PC-3 (cell line): ENCODE measurements around the gene TNFRSF4. TPM values are rescaled to one million over a fixed set of nuclear protein-coding genes. Genes with fewer than 3 reads are reported as not detected.

Source experiments
- ATAC-seq: fragments of 200-7000 bp; cut with Tn5 transposase; 2 replicates; pipeline ENCODE4 v1.9.1; 2020; ENCODE audit warnings: mild to moderate bottlenecking, moderate library complexity
- BruUV-seq: library from RNA; stranded (reverse); fragments of 400-500 nt; replicated peaks from 2 replicates; lab custom pipeline; 2021; lab: Mats Ljungman, UMichigan
- CTCF ChIA-PET: fragments of 300-600 bp; sonication (Branson Sonifier 250); formaldehyde crosslinking; loops from one replicate; lab custom pipeline; 2022; ENCODE audit warnings: antibody characterized with exemption; lab: Charles Lee
- POLR2A ChIA-PET: fragments of 300-600 bp; sonication (Branson Sonifier 250); formaldehyde crosslinking; loops from one replicate; lab custom pipeline; 2022; ENCODE audit warnings: antibody characterized with exemption; ENCODE audit not compliant: unreplicated experiment; lab: Charles Lee
- DNase-seq: peaks from one replicate; pipeline ENCODE4 v3.0.0-alpha.2; 2015
- H2AFZ ChIP-seq: fragments of 300-600 bp; sonication (generic); 2 replicates; pipeline ENCODE4 v1.6.0; 2016; ENCODE audit warnings: antibody characterized with exemption, low read length
- H3F3A ChIP-seq: fragments of 300-600 bp; sonication (generic); one replicate; pipeline ENCODE4 v1.6.0; 2017; ENCODE audit warnings: antibody characterized with exemption, low read length, control low read depth, mild to moderate bottlenecking; ENCODE audit not compliant: unreplicated experiment
- H3K27ac ChIP-seq: fragments of 300-600 bp; sonication (generic); 2 replicates; pipeline ENCODE4 v1.5.1; 2016; ENCODE audit warnings: mild to moderate bottlenecking, low read length
- H3K27me3 ChIP-seq: fragments of 300-600 bp; sonication (generic); 2 replicates; pipeline ENCODE4 v1.6.1; 2016; ENCODE audit warnings: low read length, mixed read lengths
- H3K36me3 ChIP-seq: fragments of 300-600 bp; sonication (generic); 2 replicates; pipeline ENCODE4 v1.6.1; 2016; ENCODE audit warnings: low read depth, mixed run types, low read length, mixed read lengths
- H3K4me1 ChIP-seq: fragments of 300-600 bp; sonication (generic); 2 replicates; pipeline ENCODE4 v1.5.1; 2016; ENCODE audit warnings: low read length; ENCODE audit not compliant: insufficient read depth
- H3K4me2 ChIP-seq: fragments of 300-600 bp; sonication (generic); 2 replicates; pipeline ENCODE4 v1.6.0; 2016; ENCODE audit warnings: low read length
- H3K4me3 ChIP-seq: fragments of 300-600 bp; sonication (generic); 2 replicates; pipeline ENCODE4 v1.5.1; 2016; ENCODE audit warnings: mild to moderate bottlenecking, low read length, mixed read lengths
- H3K79me2 ChIP-seq: fragments of 300-600 bp; sonication (generic); 2 replicates; pipeline ENCODE4 v1.6.1; 2017; ENCODE audit warnings: low read length, mixed read lengths
- H3K9ac ChIP-seq: fragments of 300-600 bp; sonication (generic); 2 replicates; pipeline ENCODE4 v1.6.0; 2016; ENCODE audit warnings: mild to moderate bottlenecking, low read length
- H3K9me2 ChIP-seq: fragments of 300-600 bp; sonication (generic); replicated peaks from 2 replicates; pipeline ENCODE4 v1.6.1; 2016; ENCODE audit warnings: mixed run types, low read length, mixed read lengths
- H3K9me3 ChIP-seq: fragments of 300-600 bp; sonication (generic); 2 replicates; pipeline ENCODE4 v1.6.1; 2016; ENCODE audit warnings: low read length, mixed read lengths
- H4K20me1 ChIP-seq: fragments of 300-600 bp; sonication (generic); 2 replicates; pipeline ENCODE4 v1.6.1; 2016; ENCODE audit warnings: low read length, mixed read lengths
- EZH2 ChIP-seq: fragments of 300-600 bp; sonication (generic); IDR thresholded peaks from one replicate; pipeline ENCODE4 v1.6.1; 2017; ENCODE audit warnings: antibody characterized with exemption, mild to moderate bottlenecking, low read length; ENCODE audit not compliant: unreplicated experiment
- EZH2phosphoT487 ChIP-seq: fragments of 300-600 bp; sonication (generic); IDR thresholded peaks from 2 replicates; pipeline ENCODE4 v1.6.1; 2018; ENCODE audit warnings: mild to moderate bottlenecking, antibody characterized with exemption, low read length, borderline replicate concordance
- intact Hi-C: fragments of 100-400 bp; cut with micrococcal nuclease; formaldehyde crosslinking; loops from 2 replicates; pipeline ENCODE4 v1.9.0; 2023
- total RNA-seq: library from RNA; depleted of rRNA; stranded (reverse); fragments of >200 nt; gene quantifications from 2 replicates; pipeline ENCODE4 v1.2.3, GENCODE V29; 2014
- TF ChIP-seq, protein P1 (sequence below): fragments of 300-600 bp; sonication (generic); conservative IDR thresholded peaks from 2 replicates; pipeline ENCODE4 v1.5.1; 2017; ENCODE audit warnings: antibody characterized with exemption, low read depth, mild to moderate bottlenecking, low read length

TNFRSF4 gene
- total RNA-seq, 1 experiment from 2014 or later = 0.11 TPM

DNA sequence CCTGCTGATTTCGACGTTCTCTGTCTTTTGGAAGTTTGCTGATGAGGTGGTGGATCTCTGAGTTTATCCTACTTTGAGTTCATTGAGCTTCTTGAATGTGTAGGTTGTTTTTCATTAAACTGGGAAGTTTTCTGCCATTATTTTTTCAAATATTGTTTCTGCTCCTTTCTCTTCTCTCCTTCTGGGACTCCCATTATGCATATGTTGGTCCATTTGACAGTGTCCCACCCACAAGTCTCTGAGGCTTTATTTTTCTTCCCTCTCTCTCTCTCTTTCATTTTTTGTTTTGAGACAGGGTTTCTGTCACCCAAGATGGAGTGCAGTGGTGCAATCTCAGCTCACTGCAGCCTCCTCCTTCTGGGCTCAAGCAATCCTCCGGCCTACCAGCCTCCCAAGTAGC, 19.2 kb downstream of the TNFRSF4 start:
- H3K27ac ChIP-seq = no peak overlapping the region
- no peak overlapping the region for H3K4me3 ChIP-seq
- H3K9me2 ChIP-seq = no peaks in the 10 kb centered on the region
- intact Hi-C loops = no loop called here
- no peaks in the 10 kb centered on the region for H4K20me1 ChIP-seq
- no peaks in the 10 kb centered on the region for H3K4me1 ChIP-seq
- no peak overlapping the region for H3K9ac ChIP-seq
- DNase-seq (no peak), ATAC-seq (no peak)
- no peak overlapping the region for H2AFZ ChIP-seq
- no peaks in the 10 kb centered on the region for H3K27me3 ChIP-seq
- H3K79me2 ChIP-seq = no peaks in the 10 kb centered on the region
- no peaks in the 10 kb centered on the region for H3F3A ChIP-seq
- H3K4me2 ChIP-seq = no peak overlapping the region
- POLR2A ChIA-PET = no interaction called here
- H3K9me3 ChIP-seq = no peaks in the 10 kb centered on the region
- CTCF ChIA-PET = no interaction called here
- 0 out of 2 replicates have a peak, but pooled peaks cover 5% of the 10 kb centered on the region for H3K36me3 ChIP-seq
- BruUV-seq = no TSS peak
- TF ChIP-seq EZH2phosphoT487 (no peak), EZH2 (no peak)
- TF ChIP-seq, protein P1, sequence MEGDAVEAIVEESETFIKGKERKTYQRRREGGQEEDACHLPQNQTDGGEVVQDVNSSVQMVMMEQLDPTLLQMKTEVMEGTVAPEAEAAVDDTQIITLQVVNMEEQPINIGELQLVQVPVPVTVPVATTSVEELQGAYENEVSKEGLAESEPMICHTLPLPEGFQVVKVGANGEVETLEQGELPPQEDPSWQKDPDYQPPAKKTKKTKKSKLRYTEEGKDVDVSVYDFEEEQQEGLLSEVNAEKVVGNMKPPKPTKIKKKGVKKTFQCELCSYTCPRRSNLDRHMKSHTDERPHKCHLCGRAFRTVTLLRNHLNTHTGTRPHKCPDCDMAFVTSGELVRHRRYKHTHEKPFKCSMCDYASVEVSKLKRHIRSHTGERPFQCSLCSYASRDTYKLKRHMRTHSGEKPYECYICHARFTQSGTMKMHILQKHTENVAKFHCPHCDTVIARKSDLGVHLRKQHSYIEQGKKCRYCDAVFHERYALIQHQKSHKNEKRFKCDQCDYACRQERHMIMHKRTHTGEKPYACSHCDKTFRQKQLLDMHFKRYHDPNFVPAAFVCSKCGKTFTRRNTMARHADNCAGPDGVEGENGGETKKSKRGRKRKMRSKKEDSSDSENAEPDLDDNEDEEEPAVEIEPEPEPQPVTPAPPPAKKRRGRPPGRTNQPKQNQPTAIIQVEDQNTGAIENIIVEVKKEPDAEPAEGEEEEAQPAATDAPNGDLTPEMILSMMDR = no peak

DNA sequence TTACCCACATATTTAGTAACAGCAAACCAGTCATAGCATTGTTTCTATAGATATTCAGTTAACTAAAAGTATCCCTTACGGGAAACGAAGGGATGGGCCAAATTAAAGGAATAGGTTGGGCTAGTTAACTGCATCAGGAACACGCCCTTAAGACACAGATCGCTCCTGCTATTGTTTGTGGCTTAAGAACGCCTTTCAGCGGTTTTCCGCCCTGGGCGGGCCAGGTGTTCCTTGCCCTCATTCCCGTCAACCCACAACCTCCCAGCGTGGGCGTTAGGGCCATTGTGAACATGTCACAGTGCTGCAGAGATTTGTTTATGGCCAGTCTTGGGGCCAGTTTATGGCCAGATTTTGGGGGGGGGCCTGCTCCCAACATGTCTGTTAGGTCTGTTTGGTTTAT, 22.2 kb downstream of the TNFRSF4 start:
- POLR2A ChIA-PET = no interaction called here
- no peak overlapping the region for H3K4me2 ChIP-seq
- H3K9me3 ChIP-seq = no peaks in the 10 kb centered on the region
- ATAC-seq = no peak
- no peaks in the 10 kb centered on the region for H3K79me2 ChIP-seq
- BruUV-seq = no TSS peak
- TF ChIP-seq EZH2 = no peak
- TF ChIP-seq, protein P1 = no peak
- TF ChIP-seq EZH2phosphoT487 = no peak
- no peaks in the 10 kb centered on the region for H3K27me3 ChIP-seq
- H2AFZ ChIP-seq = no peak overlapping the region
- no peak overlapping the region for H3K9ac ChIP-seq
- no peaks in the 10 kb centered on the region for H3K4me1 ChIP-seq
- no peak overlapping the region for H3K27ac ChIP-seq
- no peaks in the 10 kb centered on the region for H4K20me1 ChIP-seq
- H3K36me3 ChIP-seq = 0 out of 2 replicates have a peak, but pooled peaks cover 5% of the 10 kb centered on the region
- CTCF ChIA-PET = no interaction called here
- no peaks in the 10 kb centered on the region for H3K9me2 ChIP-seq
- H3F3A ChIP-seq = no peaks in the 10 kb centered on the region
- intact Hi-C loops = no loop called here
- DNase-seq = no peak
- H3K4me3 ChIP-seq = no peak overlapping the region

DNA sequence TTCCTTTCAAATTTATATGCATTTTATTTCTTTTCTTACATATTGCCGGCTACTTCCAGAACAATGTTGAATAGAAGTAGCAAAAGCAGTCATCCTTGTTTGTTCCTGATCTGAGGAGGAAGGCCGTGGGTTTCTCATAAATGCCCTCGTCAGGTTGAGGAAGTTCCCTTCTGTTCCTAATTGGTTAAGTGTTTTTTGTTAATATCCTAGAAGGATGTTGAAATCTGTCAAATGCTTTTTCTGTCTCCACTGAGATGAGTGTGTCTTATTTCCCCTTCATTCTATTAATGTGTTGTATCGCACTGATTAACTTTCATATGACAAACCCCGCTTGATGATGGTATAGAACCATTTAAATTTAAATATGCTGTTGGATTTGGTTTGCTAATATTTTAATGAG, 24.8 kb downstream of the TNFRSF4 start:
- no peaks in the 10 kb centered on the region for H3K79me2 ChIP-seq
- TF ChIP-seq EZH2 (no peak), EZH2phosphoT487 (no peak)
- CTCF ChIA-PET = no interaction called here
- ATAC-seq (no peak), DNase-seq (no peak)
- no peaks in the 10 kb centered on the region for H3F3A ChIP-seq
- POLR2A ChIA-PET = no interaction called here
- H3K27ac ChIP-seq = no peak overlapping the region
- no peaks in the 10 kb centered on the region for H3K9me3 ChIP-seq
- H3K36me3 ChIP-seq = 0 out of 2 replicates have a peak, but pooled peaks cover 5% of the 10 kb centered on the region
- no peak overlapping the region for H3K4me2 ChIP-seq
- no TSS peak for BruUV-seq
- H3K9me2 ChIP-seq = no peaks in the 10 kb centered on the region
- intact Hi-C loops = no loop called here
- H3K27me3 ChIP-seq = no peaks in the 10 kb centered on the region
- H2AFZ ChIP-seq = no peak overlapping the region
- H3K9ac ChIP-seq = no peak overlapping the region
- H4K20me1 ChIP-seq = no peaks in the 10 kb centered on the region
- no peaks in the 10 kb centered on the region for H3K4me1 ChIP-seq
- no peak overlapping the region for H3K4me3 ChIP-seq
